Endometrial microvascular endothelial cells (primary cell): ENCODE measurements around the gene TMEFF1. TPM values are rescaled to one million over a fixed set of nuclear protein-coding genes. Genes with fewer than 3 reads are reported as not detected.

Source experiments
- in situ Hi-C: cut with HindIII; loops from 2 replicates; pipeline ENCODE4 v1.10.0; 2017; ENCODE audit warnings: low sequenced_read_pairs, low pct_unique_long_range_greater_than_20kb; ENCODE audit errors: inconsistent ontology term
- total RNA-seq: library from RNA; depleted of rRNA; stranded (reverse); fragments of >200 nt; gene quantifications from one replicate; pipeline ENCODE4 v1.2.3, GENCODE V29; 2015; ENCODE audit errors: inconsistent ontology term

TMEFF1 gene
- total RNA-seq, 1 donor from 2014 or later = 6.3 TPM

GRCh38 chr9:100549048-100549447 lies 76.1 kb downstream of the TMEFF1 start:
- in situ Hi-C loops = no loop called here

GRCh38 chr9:100554935-100555401 lies 82.0 kb downstream of the TMEFF1 start:
- in situ Hi-C loops = no loop called here

- in situ Hi-C loops = no loop called here
Measured at GRCh38 chr9:100555471-100555870, 82.5 kb downstream of the TMEFF1 start.

GRCh38 chr9:100557053-100557452 lies 84.1 kb downstream of the TMEFF1 start:
- in situ Hi-C loops = no loop called here

- in situ Hi-C loops = no loop called here
Measured at GRCh38 chr9:100561256-100561655, 88.3 kb downstream of the TMEFF1 start.

- in situ Hi-C loops = no loop called here
Measured at GRCh38 chr9:100567856-100568255, 94.9 kb downstream of the TMEFF1 start.

- in situ Hi-C loops = no loop called here
Measured at GRCh38 chr9:100573655-100574260, 100.8 kb downstream of the TMEFF1 start.

- in situ Hi-C loops = no loop called here
Measured at GRCh38 chr9:100575006-100575405, 102.1 kb downstream of the TMEFF1 start.

GRCh38 chr9:100575765-100576386 lies 102.9 kb downstream of the TMEFF1 start:
- in situ Hi-C loops = no loop called here

GRCh38 chr9:100577776-100578448 lies 105.0 kb downstream of the TMEFF1 start, which contains the start of gene CAVIN4:
Gene CAVIN4 (plus strand): TSS chr9:100578079. CDS start chr9:100578144, 65 bp downstream.
- in situ Hi-C loops = no loop called here

GRCh38 chr9:100578610-100579009 lies 105.7 kb downstream of the TMEFF1 start:
- in situ Hi-C loops = no loop called here

- in situ Hi-C loops = no loop called here
Measured at GRCh38 chr9:100579665-100580064, 106.7 kb downstream of the TMEFF1 start.

GRCh38 chr9:100580257-100580656 lies 107.3 kb downstream of the TMEFF1 start:
- in situ Hi-C loops = no loop called here

GRCh38 chr9:100581081-100581480 lies 108.1 kb downstream of the TMEFF1 start:
- in situ Hi-C loops = no loop called here

- in situ Hi-C loops = no loop called here
Measured at GRCh38 chr9:100581661-100582060, 108.7 kb downstream of the TMEFF1 start.

GRCh38 chr9:100583014-100583802 lies 110.3 kb downstream of the TMEFF1 start:
- in situ Hi-C loops = no loop called here

GRCh38 chr9:100584951-100585350 lies 112.0 kb downstream of the TMEFF1 start:
- in situ Hi-C loops = no loop called here

GRCh38 chr9:100586093-100586492 lies 113.1 kb downstream of the TMEFF1 start:
- in situ Hi-C loops = no loop called here

- in situ Hi-C loops = no loop called here
Measured at GRCh38 chr9:100587375-100587774, 114.4 kb downstream of the TMEFF1 start.
